Epithelial cell of alveolus of lung (primary cell): ENCODE measurements around the gene ZNF646. TPM values are rescaled to one million over a fixed set of nuclear protein-coding genes. Genes with fewer than 3 reads are reported as not detected.

ENCODE experiments used
- total RNA-seq: library from RNA; depleted of rRNA; stranded (reverse); fragments of >200 nt; gene quantifications from 2 replicates; pipeline ENCODE4 v1.2.1, GENCODE V29; 2015

The ZNF646 gene, protein sequence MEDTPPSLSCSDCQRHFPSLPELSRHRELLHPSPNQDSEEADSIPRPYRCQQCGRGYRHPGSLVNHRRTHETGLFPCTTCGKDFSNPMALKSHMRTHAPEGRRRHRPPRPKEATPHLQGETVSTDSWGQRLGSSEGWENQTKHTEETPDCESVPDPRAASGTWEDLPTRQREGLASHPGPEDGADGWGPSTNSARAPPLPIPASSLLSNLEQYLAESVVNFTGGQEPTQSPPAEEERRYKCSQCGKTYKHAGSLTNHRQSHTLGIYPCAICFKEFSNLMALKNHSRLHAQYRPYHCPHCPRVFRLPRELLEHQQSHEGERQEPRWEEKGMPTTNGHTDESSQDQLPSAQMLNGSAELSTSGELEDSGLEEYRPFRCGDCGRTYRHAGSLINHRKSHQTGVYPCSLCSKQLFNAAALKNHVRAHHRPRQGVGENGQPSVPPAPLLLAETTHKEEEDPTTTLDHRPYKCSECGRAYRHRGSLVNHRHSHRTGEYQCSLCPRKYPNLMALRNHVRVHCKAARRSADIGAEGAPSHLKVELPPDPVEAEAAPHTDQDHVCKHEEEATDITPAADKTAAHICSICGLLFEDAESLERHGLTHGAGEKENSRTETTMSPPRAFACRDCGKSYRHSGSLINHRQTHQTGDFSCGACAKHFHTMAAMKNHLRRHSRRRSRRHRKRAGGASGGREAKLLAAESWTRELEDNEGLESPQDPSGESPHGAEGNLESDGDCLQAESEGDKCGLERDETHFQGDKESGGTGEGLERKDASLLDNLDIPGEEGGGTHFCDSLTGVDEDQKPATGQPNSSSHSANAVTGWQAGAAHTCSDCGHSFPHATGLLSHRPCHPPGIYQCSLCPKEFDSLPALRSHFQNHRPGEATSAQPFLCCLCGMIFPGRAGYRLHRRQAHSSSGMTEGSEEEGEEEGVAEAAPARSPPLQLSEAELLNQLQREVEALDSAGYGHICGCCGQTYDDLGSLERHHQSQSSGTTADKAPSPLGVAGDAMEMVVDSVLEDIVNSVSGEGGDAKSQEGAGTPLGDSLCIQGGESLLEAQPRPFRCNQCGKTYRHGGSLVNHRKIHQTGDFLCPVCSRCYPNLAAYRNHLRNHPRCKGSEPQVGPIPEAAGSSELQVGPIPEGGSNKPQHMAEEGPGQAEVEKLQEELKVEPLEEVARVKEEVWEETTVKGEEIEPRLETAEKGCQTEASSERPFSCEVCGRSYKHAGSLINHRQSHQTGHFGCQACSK (N-terminal part only)
- total RNA-seq = 10.0 and 17.1 TPM in 2 replicates

DNA sequence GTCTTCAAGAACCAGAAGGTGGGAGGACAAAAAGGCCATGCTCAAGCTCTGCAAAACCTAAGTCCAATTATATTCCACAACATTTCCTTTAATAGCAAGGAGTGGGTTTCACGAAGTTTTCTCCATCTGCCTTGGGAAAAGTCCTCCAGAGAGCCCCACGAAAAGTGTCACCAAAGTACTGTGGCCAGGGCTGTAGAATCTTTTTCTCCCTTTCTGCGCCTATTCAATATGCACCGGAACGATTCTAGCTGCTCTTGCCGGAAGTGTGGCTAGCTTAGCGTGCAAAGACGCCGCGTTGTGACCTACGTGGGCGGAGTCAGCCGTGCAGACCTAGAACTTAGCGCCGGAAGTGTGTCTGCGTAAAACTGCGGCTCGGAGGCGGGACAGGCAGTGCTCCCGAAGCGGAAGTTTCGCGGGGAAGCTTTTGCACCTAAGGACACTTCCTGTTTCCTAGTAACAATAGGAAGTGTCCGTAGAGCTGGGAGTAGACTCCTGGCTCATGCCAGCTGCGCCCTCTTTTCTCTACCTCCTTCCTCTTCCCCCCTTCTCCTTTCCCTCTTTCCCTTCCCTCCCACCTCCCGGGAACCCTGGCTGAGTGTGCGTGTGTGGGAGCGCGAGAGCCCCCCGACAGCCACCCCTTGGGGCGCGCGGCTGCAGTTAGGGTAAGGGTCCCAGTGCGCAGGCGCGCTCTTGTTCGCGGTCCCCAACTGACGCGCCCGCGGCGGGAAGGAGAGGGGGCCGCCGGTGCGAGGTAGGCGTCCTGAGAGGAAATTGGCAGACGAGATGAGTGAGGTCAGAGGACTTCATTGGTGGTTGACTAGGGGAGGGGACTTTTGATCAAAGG lies at the start of gene ZNF646, which contains the start of gene ZNF668:
ZNF646 (plus strand) TSS at position 453 of the 844 bp plus-strand sequence. CDS start 1,903 bp downstream, outside the sequence.
ZNF668 (minus strand) TSS at position 271 of the 844 bp plus-strand sequence. CDS start 9,781 bp downstream, outside the sequence.

DNA sequence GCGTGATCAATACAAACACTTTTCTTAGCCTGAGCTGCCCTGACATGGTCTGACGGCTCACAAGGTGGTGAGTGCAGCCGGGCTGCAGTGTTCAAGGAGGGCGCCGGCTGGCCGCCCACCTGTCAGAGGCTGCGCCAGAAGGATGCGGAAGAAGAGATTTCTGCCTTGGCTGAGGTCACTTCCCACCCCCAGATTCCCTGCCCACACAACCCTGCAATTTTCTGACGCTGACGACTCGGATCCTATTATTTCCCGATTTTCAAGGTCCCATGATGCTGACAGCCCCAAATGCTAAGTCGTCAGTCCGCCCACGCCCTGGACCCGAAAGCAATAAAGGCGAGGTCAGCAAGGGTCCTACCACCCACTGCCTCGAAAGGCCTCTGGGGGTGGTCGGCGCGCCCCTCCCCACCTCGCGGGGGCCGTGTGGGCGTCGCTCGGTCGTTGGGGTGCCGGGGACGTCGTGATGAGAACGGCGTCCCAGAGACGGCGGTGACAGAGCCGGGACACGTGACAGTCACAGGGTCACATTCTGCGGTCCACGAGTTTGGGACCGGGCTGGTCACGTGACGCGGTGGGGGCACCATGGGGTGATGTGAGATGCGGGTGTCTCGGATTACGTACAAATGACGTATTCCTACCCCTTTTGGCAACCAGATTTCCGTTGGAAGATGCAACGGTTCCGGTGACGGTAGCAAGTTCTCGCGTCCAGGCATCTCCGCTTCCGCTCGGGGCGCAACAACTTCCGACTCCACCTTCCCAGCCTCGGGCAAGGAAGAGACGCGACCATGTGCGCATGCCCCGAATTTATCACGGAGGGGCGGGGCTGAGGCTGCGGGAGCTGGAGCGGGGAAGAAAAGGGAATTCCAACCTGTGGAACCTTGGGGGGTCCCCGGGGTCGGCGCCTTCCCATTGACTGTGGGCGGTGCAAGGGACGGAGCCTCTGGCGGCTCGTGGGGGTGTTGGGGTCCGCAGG lies 41.2 kb upstream of the ZNF646 start, which contains the start of gene STX4:
STX4 (plus strand) TSS at position 823 of the 973 bp plus-strand sequence. CDS start 248 bp downstream, outside the sequence.

DNA sequence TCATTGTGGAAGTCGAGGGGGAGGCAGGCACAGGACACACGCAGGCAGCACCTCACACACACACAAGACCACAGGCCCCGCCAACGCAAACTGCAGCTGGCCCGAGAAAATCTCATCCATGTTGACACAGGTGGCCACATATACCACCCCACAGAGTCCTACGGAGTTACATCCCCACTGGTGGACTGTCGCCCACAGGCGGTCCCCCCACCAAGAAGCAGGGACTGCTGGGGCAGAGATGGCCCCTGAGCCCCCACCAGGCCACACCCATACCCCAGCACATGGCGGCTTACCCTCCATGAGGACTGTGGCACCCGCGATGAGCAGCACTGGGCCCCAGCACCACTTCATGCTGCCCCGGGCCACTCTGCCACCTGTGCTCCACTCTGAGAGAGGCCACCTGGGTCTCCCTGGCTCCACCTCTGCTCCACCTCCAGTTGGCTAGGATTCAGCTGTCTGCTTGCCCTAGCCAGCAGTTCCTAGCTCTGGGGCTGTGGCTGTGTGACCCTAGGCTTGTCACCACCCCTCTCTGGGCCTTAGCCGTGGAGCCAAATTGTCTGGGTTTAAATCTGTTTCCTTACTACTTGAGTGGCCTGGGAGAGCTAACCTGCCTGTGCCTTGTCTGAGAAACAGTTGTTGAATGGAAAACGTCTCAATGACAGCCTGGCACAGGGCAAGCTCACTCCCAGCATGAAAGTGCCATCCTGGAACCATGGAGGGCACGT lies 14.4 kb downstream of the ZNF646 start, which contains the start of gene PRSS53:
PRSS53 (minus strand) TSS at position 485 of the 725 bp plus-strand sequence; CDS start at position 351, 134 bp downstream.

DNA sequence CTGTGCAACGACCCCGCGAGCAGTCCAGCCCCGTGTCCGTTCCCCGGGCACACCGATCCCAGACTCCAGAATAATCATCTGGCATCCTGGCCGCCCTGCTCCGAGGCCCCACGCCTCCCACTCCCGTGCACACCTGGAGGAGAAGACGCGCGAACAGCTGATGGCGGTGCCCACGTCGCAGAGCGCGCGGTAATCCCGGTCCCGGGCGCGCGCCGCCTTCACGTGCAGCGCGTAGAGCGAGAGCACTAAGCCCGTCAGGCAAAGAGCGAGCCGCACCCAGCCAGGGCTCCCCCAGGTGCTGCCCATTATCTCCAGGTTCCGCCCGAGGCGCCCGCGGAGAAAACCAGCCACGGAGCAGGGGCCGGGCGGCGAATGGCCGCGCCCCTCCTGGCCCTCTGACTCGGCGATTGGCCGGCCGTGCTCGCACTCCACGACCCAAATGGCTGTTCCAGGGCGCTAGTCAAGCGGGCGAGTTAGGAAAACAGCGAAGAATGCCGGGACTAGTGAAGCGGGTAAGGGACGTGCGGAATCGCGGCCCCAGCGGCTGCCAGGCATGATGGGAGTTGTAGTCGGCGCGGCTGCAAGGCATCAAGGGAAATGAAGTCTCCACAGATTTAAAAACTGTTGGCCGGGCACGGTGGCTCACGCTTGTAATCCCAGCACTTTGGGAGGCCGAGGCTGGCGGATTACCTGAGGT lies 20.4 kb downstream of the ZNF646 start, which contains the start of gene VKORC1:
VKORC1 (minus strand) TSS at position 374 of the 697 bp plus-strand sequence; CDS start at position 306, 68 bp downstream.

DNA sequence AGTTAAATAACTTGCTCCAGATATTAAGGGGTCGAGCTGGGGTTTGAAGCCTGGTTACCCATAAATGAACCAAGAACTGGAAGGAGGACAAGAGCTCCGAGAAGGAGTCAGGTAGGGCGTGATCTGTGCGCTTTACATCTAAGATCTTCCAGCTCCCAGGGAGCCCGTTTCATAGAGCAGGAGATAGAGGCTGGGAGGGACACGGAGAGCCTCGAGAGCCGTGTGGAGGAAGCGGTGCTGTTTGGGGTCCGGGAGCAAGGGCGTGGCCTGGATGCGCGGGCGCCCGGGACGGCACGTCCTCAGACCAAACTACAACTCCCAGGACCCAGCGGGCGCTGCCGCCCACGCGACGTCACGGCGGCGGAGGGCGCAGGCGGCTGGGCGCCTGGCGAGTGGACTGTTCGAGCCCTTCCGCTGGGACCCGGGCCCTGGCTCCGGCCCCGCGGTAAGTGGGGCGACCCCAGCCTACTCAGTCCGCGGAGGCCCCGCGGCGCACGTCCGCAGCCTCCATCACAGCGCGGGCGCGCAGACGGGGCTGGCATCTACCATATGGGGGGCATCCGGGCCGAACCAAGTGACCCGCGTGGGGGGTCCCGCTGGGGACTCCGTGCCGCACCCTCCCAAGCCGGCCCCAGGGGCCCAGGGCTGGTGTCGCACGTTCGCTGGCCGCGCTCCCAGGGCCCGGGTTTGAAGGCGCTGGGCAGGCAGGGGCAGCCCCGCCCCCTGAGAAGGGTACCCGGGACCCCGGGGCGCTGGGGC lies 34.0 kb downstream of the ZNF646 start, which contains the start of gene BCKDK:
BCKDK (plus strand) TSS at position 352 of the 759 bp plus-strand sequence. CDS start 838 bp downstream, outside the sequence.

DNA sequence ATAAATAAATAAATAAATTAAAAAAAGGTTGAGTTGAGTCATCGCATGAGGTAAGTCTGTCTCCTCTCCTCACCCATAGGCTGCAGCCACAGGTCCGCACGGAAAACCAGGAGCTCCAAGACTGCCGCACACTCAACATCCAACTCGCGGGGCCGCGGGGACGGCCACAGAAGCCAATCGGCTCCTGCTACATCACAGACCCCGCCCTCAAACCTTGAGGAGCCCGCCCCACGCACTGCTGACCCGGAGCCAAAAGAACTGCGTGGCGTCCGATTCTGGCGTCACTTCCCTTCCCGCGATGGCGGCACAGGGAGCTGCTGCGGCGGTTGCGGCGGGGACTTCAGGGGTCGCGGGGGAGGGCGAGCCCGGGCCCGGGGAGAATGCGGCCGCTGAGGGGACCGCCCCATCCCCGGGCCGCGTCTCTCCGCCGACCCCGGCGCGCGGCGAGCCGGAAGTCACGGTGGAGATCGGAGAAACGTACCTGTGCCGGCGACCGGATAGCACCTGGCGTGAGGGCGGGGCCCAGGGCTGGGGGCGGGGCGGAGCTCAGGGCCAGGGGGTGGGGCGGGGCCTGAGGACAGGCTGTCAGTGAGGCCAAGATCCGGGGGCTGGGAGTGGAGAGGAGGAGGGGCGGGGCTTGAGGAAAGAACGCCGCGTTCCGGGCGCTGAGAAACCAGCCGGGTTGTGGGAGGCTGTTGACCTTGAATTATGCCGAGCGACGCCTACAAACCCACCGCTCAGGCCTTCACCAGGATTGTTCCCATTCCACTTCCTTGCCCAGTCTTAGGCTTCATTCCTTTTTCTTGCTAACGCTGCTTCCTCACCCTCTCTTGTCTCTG lies 43.4 kb downstream of the ZNF646 start, which contains the start of gene KAT8:
KAT8 (plus strand) TSS at position 281 of the 839 bp plus-strand sequence; CDS start at position 299, 18 bp downstream.

Other genes with a start within 250 kb of the ZNF646 start
- gene BCL7C, start 180.3 kb upstream of the ZNF646 start, total RNA-seq = 31.2 and 55.5 TPM in 2 replicates
- gene CTF1, start 177.8 kb upstream of the ZNF646 start, total RNA-seq = 3.4 and 5.2 TPM in 2 replicates
- gene FBXL19, start 150.8 kb upstream of the ZNF646 start, total RNA-seq = 21.2 and 26.6 TPM in 2 replicates
- 39.7 and 90.1 TPM in 2 replicates for gene ORAI3, start 125.4 kb upstream of the ZNF646 start, total RNA-seq
- gene SETD1A, start 116.7 kb upstream of the ZNF646 start, total RNA-seq = 3.5 and 4.4 TPM in 2 replicates
- 13.2 and 22.6 TPM in 2 replicates for gene HSD3B7, start 89.2 kb upstream of the ZNF646 start, total RNA-seq
- gene STX1B, start 63.8 kb upstream of the ZNF646 start, total RNA-seq = 0.91 and 7.0 TPM in 2 replicates
- 15.5 and 21.8 TPM in 2 replicates for gene STX4, start 40.9 kb upstream of the ZNF646 start, total RNA-seq
- 10.5 and 15.1 TPM in 2 replicates for gene ZNF668, start 182 bp upstream of the ZNF646 start, total RNA-seq
- 0.52 and 8.1 TPM in 2 replicates for gene PRSS53, start 14.5 kb downstream of the ZNF646 start, total RNA-seq
- gene VKORC1, start 20.4 kb downstream of the ZNF646 start, total RNA-seq = 269 and 310 TPM in 2 replicates
- gene BCKDK, start 34.0 kb downstream of the ZNF646 start, total RNA-seq = 80.2 and 85.1 TPM in 2 replicates
- 22.1 and 43.8 TPM in 2 replicates for gene KAT8, start 43.2 kb downstream of the ZNF646 start, total RNA-seq
- gene PRSS8, start 61.3 kb downstream of the ZNF646 start, total RNA-seq = 4.1 TPM in 1 of 2 replicates, not detected in the other
- 0.13 TPM in 1 of 2 replicates, not detected in the other for gene PRSS36, start 75.6 kb downstream of the ZNF646 start, total RNA-seq
- gene FUS, start 105.7 kb downstream of the ZNF646 start, total RNA-seq = 49.5 and 60.5 TPM in 2 replicates
- gene PYCARD, start 128.3 kb downstream of the ZNF646 start, total RNA-seq = 54.6 and 86.6 TPM in 2 replicates
- 0.40 TPM in 1 of 2 replicates, not detected in the other for gene TRIM72, start 139.7 kb downstream of the ZNF646 start, total RNA-seq
- gene PYDC1, start 142.7 kb downstream of the ZNF646 start, total RNA-seq = not detected in 2 replicates
- gene ITGAM, start 185.6 kb downstream of the ZNF646 start, total RNA-seq = not detected in 2 replicates